Inferior parietal cortex (tissue), 1 donor: ENCODE measurements around the gene PANX3.

Experiments
- DNase-seq: peaks from one replicate; pipeline ENCODE4 v3.0.0-alpha.2; 2016; ENCODE audit errors: extremely low spot score

Gene PANX3

DNA sequence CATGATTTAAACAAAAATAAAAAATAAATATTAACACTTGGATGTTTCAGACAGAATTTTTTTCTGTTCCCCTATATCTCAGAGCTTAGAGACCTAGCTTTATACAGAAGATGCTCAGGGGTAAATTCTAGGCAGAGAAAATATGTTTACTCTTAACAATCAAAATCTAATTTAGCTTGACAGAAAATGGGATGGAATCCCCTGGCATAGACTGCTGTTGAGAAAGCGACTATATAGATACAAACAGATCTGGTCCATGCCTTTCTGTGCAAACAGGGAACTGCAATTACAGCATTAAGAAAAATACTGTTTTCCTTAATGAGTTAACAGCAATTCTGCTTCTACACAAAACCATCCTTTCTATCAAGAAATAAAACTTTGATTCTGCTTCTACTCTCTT lies 47.8 kb downstream of the PANX3 start:
- no peak for DNase-seq

DNA sequence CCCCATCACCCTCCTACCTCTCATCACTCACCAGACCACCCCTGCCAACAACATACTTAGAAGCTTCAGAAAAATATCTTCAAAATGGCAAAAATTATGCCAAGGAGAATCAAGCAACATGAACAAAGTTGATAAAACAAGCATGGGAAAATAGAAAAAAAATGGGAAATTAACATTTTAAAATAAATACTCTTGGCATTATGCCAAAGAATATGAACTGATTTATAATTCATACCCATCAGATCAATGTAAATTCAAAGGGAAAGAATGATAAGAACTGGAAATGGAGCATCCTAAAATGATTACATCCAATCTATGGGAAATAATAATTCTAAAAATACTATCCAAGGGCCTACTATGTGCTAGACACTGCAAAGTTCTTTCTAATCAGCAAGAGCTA lies 50.3 kb downstream of the PANX3 start:
- DNase-seq: no peak

DNA sequence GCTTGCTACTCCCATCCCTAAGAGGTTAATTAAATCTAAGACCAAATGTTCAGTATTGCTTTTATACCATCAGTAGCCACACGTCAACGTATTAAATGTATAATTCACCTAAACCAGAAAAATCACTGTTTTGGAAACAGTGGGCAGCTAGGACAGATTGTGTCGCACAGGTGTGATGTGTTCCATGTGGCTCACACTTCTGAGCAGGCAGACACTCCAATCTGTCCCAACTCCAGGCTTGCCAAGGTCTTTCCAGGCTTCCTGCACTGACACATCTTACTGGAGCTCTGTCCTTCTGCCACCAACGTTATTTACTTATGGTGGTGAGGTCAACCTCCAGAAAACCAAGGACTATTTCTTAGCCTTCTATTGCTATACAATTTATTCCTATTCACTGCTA lies 50.9 kb downstream of the PANX3 start:
- DNase-seq: no peak

DNA sequence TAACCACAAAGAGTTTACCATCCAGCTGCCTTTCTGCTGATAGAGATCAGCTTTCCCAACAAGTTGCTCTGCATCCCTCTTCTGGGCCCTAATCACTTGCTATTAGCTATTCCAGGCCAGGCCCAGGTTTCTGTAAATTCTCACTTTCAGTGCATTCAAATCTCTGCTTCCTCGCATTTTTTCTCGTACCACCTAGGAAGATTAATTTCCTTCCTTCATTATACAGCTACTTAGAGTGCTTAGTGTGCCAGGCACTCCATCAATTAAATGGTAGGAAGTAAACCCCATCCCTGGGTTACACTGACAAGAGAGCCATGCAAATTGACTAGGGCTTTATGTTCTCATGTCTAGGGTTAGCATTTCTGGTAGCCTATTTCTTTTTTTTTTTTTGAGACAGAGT lies 52.6 kb downstream of the PANX3 start:
- no peak for DNase-seq

DNA sequence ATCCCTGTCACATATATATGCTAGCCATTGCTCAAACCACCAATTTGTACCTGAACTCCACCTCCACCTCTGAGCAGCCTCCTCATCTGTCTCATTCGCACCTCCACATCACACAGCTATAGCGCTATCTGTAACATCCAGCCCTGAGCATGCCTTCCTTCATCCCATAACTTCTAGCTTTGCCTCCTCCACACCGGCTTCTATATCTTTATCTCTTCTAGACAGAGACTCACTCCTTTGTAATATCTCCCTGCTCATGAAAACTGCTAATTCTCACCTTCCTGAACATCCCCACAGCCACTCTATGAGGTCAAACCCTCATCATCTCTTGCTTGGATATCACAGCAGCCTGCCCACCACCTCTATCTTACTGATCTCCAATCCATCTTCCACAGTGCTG lies 56.4 kb downstream of the PANX3 start:
- DNase-seq: no peak

DNA sequence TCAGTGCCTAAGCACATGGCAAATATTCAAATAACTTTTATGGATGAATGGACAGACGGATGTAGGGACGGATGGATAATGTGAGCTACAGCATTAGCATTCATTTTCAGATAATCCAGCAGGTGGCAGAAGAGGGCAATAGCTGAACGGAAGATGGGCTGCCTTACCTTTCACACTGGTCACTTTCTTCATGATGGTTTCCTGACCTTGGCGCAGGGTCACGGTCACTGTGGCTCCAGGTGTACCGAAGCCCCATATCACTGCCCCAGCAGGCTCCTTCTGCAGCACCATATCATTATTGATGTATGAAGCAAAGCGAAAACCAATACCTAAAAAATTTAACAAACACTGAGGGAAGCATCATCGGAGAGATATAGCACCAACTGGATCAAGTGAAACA lies 58.0 kb downstream of the PANX3 start:
- peak; percentile 77 for DNase-seq
